Stimulated activated naive CD4-positive, alpha-beta T cell (primary cell): Measurements from ENCODE around the gene C2CD2.
"Not testable (repeated sequence)": the region's sequence is repeated elsewhere in the genome, so short reads cannot be mapped to it uniquely, and the experiment has no call there.

Source experiments
- DNase-seq, 6 experiments: peaks; one replicate each; lab custom pipeline; 2025; lab: John Stamatoyannopoulos, UW

C2CD2 gene

GRCh38 chr21:41957991-41958766, 4.4 kb upstream of the C2CD2 start:
- no peak for DNase-seq

GRCh38 chr21:41956926-41957729, 3.3 kb upstream of the C2CD2 start:
- DNase-seq: no peak

- DNase-seq: no peak
Measured at GRCh38 chr21:41955516-41955915, 1.7 kb upstream of the C2CD2 start.

GRCh38 chr21:41954654-41955499, 1.1 kb upstream of the C2CD2 start:
- DNase-seq: no peak

GRCh38 chr21:41953249-41953830, 478 bp downstream of the C2CD2 start:
- DNase-seq: no peak

GRCh38 chr21:41952568-41953248, 1.1 kb downstream of the C2CD2 start:
- DNase-seq: no peak

GRCh38 chr21:41951876-41952567, 1.8 kb downstream of the C2CD2 start:
- no peak for DNase-seq

GRCh38 chr21:41950941-41951351, 2.9 kb downstream of the C2CD2 start:
- no peak for DNase-seq

GRCh38 chr21:41949631-41950030, 4.2 kb downstream of the C2CD2 start:
- not testable (repeated sequence) for DNase-seq

- no peak for DNase-seq
Measured at GRCh38 chr21:41948901-41949300, 4.9 kb downstream of the C2CD2 start.

GRCh38 chr21:41948078-41948895, 5.5 kb downstream of the C2CD2 start:
- no peak for DNase-seq

GRCh38 chr21:41945982-41946381, 7.8 kb downstream of the C2CD2 start:
- no peak for DNase-seq

GRCh38 chr21:41943851-41944250, 10.0 kb downstream of the C2CD2 start:
- DNase-seq: no peak

GRCh38 chr21:41942457-41942856, 11.4 kb downstream of the C2CD2 start:
- no peak for DNase-seq

GRCh38 chr21:41941941-41942340, 11.9 kb downstream of the C2CD2 start:
- DNase-seq: no peak

- DNase-seq: no peak
Measured at GRCh38 chr21:41940431-41940830, 13.4 kb downstream of the C2CD2 start.

GRCh38 chr21:41939391-41939790, 14.4 kb downstream of the C2CD2 start:
- no peak for DNase-seq

- DNase-seq: no peak
Measured at GRCh38 chr21:41933313-41934079, 20.3 kb downstream of the C2CD2 start.
